ENCODE data around the gene NFKB1.

DNA sequence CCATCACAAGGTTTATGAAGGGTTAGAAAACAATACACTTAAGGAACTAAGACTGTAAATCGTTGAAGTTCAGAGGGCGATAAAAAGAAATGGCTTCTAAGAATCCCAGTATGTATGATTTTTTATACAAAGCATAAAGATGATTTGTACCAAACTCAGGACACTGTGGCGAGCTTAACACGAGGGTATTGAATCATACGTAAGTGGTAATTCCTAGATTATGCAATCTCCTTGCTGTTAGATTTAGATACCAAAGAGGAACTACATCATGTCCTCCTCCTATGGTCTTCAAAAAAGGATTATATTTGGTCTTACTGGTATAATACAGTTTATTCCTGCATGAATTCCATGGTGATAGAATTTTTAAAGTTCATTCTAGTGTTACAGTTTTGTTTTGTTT lies 23.9 kb downstream of the NFKB1 start:
- TF ChIP-seq, protein P1, sequence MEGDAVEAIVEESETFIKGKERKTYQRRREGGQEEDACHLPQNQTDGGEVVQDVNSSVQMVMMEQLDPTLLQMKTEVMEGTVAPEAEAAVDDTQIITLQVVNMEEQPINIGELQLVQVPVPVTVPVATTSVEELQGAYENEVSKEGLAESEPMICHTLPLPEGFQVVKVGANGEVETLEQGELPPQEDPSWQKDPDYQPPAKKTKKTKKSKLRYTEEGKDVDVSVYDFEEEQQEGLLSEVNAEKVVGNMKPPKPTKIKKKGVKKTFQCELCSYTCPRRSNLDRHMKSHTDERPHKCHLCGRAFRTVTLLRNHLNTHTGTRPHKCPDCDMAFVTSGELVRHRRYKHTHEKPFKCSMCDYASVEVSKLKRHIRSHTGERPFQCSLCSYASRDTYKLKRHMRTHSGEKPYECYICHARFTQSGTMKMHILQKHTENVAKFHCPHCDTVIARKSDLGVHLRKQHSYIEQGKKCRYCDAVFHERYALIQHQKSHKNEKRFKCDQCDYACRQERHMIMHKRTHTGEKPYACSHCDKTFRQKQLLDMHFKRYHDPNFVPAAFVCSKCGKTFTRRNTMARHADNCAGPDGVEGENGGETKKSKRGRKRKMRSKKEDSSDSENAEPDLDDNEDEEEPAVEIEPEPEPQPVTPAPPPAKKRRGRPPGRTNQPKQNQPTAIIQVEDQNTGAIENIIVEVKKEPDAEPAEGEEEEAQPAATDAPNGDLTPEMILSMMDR (optimal IDR thresholded peaks at IDR 0.05 in 1 of 3, IDR thresholded peaks at IDR 0.05 in 1 of 3, conservative IDR thresholded peaks at IDR 0.05 in 1 of 3; ENCODE audit: extremely low read depth in 1 of 3, insufficient read depth in 2 of 3, low read length in 3 of 3): no peak
- TF ChIP-seq EZH2 (IDR thresholded peaks at IDR 0.05; ENCODE audit: low read length): no peak

Data from keratinocyte (primary cell).